HG03196 (cell line): ENCODE data around the gene LYG1.
"Not testable (repeated sequence)": the region's sequence is repeated elsewhere in the genome, so short reads cannot be mapped to it uniquely, and the experiment has no call there.

Experiments
- ATAC-seq: cut with Tn5 transposase; IDR thresholded peaks from one replicate; pipeline ENCODE4 v1.9.1; 2021; ENCODE audit not compliant: unreplicated experiment

The LYG1 gene

DNA sequence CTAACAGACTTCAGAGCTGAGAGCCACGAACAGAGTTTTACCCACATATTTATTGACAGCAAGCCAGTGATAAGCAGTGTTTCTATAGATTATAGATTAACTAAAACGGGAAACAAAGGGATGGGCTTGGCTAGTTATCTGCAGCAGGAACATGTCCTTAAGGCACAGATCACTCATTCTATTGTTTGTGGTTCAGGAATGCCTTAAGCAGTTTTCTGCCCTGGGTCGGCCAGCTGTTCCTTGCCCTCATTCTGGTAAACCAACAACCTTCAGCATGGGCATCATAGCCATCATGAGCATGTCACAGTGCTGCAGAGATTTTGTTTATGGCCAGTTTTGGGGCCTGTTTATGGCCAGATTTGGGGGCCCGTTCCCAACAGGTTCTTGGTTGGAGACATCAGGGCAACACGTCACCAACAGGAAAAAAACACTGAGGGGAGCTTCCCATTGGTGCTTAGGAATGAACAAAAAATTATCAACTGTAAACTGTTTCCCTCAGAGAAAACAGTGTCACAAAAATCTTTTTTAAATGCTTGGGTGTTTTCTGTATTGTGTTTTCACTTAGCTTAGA is 22.7 kb downstream of the LYG1 start:
- ATAC-seq, result not testable (repeated sequence)

DNA sequence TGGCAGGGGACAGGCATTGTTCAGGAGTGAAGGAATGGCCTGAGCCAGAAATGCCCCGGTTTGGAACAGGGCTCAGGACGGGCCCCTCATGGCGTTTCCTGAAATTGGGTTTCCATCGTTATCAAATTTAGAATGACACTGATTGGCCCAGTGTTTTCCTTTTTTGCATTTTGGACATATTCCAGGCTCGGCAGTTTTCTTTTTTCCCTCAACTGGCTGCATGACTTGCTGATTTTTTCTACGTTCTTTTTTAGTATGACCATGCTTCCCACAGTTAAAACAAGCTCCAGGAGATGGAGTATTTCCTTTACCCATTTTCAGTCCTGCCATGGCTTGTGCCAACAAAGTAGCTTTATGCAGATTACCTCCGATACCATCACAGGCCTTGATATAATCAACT is 25.1 kb downstream of the LYG1 start:
- no peak for ATAC-seq

DNA sequence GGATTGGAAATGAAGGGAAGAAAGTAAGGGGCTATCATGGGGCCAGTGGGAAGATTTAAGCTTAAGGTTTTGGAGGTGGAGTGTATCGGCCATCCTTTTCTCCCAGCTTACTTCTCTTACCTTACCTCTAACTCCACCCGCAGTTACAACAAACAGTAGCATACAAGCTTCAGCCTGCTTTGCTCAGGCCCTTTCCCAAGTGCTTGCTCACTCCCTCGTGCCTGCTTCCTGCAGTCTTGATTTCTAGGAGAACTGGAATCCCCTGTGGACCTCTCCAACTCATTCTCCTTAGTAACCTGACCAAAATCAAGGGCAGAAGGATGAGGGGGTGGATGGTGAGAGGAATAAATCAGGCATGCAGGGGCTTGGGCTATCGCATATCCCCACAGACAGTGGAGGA is 39.8 kb downstream of the LYG1 start:
- ATAC-seq, result no peak

DNA sequence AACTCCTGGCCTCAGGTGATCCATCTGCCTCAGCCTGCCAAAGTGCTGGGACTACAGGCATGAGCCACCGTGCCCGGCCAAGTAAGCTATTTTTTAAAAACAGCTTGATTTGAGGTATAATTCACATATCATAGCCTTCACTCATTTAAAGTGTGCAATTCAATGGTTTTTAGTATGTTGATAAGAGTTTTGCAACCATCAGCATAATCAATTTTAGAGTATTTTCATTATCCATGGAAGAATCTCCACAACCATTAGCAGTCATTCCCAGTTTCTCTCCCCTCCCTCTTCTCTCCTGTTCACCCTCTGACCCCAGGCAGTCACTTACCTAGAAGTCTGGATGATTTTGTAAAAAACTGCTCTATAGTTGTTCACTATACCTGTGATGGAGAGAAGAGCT is 40.8 kb downstream of the LYG1 start:
- no peak for ATAC-seq

DNA sequence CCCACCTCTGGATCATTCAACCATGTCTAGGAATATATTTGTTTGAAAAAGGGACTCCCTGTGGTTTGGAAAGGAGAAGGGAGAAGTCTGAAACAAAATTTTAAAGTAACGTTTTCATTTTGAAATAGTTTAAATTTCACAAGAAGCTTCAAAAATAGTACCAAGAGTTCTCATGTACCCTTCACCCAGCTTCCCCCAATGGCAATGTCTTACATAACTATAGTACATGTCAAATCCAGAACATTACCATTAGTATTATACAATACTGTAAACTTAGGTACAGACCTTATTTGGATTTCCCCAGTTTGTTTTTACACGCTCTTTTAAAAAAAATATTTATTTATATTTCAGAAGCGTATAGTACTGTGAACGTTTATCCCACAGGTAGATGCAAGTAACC is 41.5 kb downstream of the LYG1 start:
- no peak for ATAC-seq

DNA sequence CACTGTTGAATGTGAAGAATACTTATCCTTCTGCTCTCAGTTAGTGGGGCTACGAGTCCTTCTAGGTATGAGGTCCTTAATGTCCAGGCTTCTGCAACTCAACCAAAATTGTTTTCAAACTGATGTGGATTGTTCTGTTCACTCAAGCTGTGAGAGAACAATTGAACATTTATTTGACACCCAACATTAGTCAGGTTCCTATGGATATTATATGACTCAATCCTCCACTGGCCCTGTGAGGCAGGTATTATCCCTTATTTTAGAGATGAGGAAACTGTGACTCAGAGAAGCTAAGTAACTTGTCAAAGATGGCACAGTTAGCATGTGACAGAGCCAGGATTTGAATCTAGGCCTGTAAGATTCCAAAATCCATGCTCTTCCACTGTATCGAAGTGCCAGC is 44.3 kb downstream of the LYG1 start:
- ATAC-seq, result no peak

DNA sequence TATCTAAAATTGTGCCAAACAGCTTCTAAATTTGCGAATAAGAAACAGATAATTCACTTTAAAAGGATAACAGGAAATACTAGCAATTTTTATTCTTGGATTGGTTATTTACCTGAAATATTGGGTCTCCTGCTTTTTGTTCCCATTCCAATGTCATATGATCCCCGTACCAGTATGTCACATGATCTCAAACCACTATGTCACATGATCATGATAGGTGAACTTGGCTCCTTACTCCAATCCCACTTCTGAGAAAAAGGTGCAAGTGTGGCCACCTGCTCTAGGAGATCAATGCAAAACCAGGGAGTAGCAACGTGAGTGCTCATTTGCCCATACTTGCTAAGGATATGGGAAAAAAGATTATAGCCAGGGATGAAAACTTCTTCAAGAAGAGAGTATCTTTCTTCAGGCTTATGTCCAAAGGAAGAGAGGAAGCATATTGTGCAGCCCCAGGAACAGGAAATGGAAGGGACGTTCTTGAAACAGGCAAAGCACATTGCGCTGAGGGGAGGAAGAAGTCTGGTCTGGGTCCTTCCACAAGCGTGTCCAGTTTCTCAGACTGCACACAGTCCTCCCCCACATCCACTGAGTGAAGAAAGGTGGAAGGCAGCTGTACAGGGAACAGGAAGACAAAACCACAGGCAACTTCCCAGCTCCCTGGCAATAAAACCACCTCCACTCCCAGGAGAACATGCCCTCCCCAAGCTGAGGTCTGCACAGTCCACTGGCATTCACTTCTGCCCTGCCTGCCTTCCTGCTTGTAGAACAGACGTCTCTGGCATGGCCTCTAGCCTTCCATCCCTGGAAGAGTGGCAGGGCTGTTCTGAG is 45.3 kb downstream of the LYG1 start, which contains the start of gene LYG2:
TSS of gene LYG2 (minus strand) at position 176 of the 828 bp plus-strand sequence. CDS start 1,406 bp downstream, outside the sequence.
- no peak for ATAC-seq

DNA sequence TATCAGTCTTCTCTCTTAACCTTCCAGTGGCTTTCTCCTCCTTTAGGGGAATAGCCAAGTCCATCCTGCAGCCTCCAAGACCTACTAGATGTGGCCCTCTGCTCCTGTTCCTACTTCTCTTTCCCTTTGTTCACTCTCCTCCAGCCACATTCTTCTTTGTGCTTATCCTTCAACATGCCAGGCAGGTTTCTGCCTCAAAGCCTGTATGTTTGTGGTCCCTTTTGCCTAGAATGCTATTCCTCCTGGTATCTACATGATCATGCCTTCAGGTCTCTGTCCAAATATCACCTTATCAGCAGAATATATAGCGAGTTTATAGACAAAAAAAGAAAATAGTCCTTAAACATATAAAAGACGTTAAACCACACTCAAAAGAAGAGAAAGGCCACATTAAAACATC is 51.0 kb downstream of the LYG1 start:
- ATAC-seq, result no peak

DNA sequence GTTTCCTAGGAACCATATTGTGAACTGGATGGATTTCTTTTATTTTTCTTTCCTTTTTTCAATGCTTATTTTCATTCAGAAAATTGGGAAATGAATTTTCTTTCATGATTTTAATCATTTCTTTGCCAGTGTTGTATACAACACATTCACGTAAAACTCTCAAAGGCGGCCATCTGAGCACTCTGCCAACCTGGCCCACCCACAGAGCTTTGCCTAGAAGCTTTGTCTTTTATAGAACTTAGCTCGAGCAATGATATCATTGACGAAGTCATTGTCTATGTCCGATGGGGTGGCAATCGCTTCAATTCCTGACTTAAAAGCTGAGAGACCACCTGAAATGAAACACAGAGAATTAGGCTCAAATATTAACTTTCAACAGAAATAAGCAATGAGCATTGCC is 58.8 kb downstream of the LYG1 start:
- ATAC-seq, result no peak

DNA sequence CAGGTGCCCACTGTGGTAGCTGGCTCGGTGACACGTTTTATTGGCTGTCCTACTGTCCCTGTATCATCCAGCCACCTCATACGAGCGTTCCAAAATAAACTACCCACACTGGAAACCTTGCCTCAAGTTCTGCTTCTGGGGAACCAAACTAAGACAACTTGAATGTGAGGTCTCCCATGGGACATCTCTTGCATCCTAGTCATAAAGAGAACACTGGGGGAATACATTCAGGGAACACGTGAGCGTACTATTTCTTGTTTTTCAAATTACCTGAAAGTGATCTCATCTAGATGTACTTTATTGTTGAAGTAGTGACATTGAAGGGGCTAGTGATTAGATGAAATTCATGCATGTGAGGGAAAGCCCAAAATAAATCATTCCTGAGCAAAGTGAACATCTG is 60.6 kb downstream of the LYG1 start:
- no peak for ATAC-seq

DNA sequence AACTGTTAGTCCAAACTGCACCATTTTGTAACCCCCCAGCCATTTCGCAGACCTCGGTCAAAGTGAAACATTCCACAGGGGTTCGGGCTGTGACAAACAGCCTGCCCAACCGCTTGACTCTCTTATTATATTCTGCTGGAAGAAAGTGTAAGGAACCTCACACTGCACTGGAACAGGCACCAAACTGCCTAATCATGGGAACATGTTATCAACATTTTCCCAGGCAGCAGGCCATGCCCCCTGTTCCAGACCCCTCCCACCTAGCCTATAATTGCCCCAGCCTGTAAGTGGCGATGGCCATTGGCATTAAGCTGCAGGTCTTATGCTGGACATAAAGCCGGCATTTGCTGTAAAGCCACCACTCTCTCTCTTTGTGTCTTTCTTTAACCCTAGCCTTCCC is 62.4 kb downstream of the LYG1 start:
- no peak for ATAC-seq
